H1 (cell line): Measurements from ENCODE around the gene CDK19. TPM values are rescaled to one million over a fixed set of nuclear protein-coding genes. Genes with fewer than 3 reads are reported as not detected.

Source experiments
- BCL11A ChIP-seq, 2 experiments: IDR thresholded peaks; one replicate each; pipeline ENCODE4 v1.6.1; 2011; ENCODE audit warnings: low read depth in 2 of 2, low read length in 2 of 2, mild to moderate bottlenecking in 2 of 2
- HDAC2 ChIP-seq, 2 experiments: fragments of 300-600 bp in 1 of 2; sonication (generic) in 1 of 2; IDR thresholded peaks; 2 replicates each; pipeline ENCODE4 v1.6.1; 2011 to 2012; ENCODE audit warnings: low read depth in 2 of 2, low read length in 2 of 2, mild to moderate bottlenecking in 2 of 2, moderate library complexity in 2 of 2, borderline replicate concordance in 1 of 2, inconsistent platforms in 1 of 2
- MAFK ChIP-seq: IDR thresholded peaks from 2 replicates; pipeline ENCODE4 v1.6.1; 2012; ENCODE audit warnings: low read depth, mild to moderate bottlenecking, improper control_type of control experiment, low read length
- POU5F1 ChIP-seq: IDR thresholded peaks from 2 replicates; pipeline ENCODE4 v1.6.1; 2011; ENCODE audit warnings: low read depth, mild to moderate bottlenecking, low read length, moderate library complexity
- RAD21 ChIP-seq, 2 experiments: IDR thresholded peaks in 1 of 2; conservative IDR thresholded peaks in 1 of 2; 2 replicates each; pipeline ENCODE4 v1.6.1; 2011; ENCODE audit warnings: low read depth in 2 of 2, low read length in 2 of 2, improper control_type of control experiment in 1 of 2, inconsistent platforms in 1 of 2, mild to moderate bottlenecking in 1 of 2, moderate library complexity in 1 of 2
- SUZ12 ChIP-seq: fragments of 200-600 bp; sonication (generic); IDR thresholded peaks from 2 replicates; pipeline ENCODE4 v1.6.1; 2012; ENCODE audit warnings: mild to moderate bottlenecking, inconsistent platforms, low read length, moderate library complexity, mixed read lengths
- YY1 ChIP-seq: IDR thresholded peaks from 2 replicates; pipeline ENCODE4 v1.6.1; 2011; ENCODE audit warnings: low read depth, mild to moderate bottlenecking, low read length
- polyA plus RNA-seq, 7 experiments: library from polyadenylated mRNA; depleted of rRNA in 3 of 7; stranded (reverse) in 5 of 7; unstranded in 2 of 7; fragments of >200 nt in 5 of 7; fragments of 200-250 nt in 2 of 7; gene quantifications; 1 replicate in 5 of 7; 2 replicates in 1 of 7; 4 replicates in 1 of 7; pipeline versions ENCODE4 v1.2.1 to v1.2.3, GENCODE V29; 2011 to 2013; ENCODE audit warnings: missing spikeins in 2 of 7, mixed read lengths in 2 of 7
- total RNA-seq: library from RNA; stranded (reverse); fragmentation: NEBNext Ultra II Directional; extraction: Animal tissue kit (Norgen Biotek cat#: 25700); gene quantifications from 2 replicates; pipeline ENCODE4 v1.2.1, GENCODE V29; 2021
- TF ChIP-seq, protein P1 (sequence below): fragments of 300-600 bp; sonication (generic); IDR thresholded peaks from 2 replicates; pipeline ENCODE4 v1.7.1; 2012; ENCODE audit warnings: low read length, moderate library complexity, mild to moderate bottlenecking, inconsistent platforms; ENCODE audit not compliant: insufficient replicate concordance

The CDK19 gene
- total and polyA plus RNA-seq, 2 of the 8 experiments (the other 6 are each of a cell fraction or from before 2014, with no cell fraction given) = 4.9 to 12.6 TPM

DNA sequence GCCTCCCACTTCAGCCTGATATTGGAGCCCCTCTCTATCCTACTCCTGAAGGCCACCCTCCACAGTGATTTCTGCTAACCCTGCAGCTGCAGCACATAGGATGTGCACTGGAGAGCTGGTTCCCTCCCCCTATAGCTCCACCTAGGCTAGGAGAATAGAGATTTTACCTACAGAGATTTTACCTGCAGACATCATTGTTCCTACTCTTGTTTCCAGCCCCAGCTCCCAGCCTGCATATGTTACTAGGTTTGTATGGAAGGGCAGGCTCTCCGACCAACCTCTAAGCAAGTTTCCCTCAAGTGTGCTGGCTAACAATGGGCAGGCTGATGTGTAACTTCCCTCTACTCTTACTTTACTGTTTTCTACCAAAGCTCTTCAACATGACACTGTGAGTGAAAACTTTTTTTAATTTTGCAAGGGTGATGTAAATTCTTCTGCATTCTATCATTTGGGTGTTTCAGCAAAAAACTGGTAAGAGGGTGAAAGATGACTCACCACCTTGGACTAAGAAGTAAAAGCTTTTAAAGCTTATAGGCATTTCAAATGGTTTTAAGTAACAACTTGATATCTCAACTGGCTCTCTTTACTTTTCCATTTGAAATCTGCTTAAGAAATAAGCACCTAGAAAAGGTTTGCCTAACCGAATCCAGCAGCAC lies 106.8 kb downstream of the CDK19 start (continued):
- TF ChIP-seq, protein P1, sequence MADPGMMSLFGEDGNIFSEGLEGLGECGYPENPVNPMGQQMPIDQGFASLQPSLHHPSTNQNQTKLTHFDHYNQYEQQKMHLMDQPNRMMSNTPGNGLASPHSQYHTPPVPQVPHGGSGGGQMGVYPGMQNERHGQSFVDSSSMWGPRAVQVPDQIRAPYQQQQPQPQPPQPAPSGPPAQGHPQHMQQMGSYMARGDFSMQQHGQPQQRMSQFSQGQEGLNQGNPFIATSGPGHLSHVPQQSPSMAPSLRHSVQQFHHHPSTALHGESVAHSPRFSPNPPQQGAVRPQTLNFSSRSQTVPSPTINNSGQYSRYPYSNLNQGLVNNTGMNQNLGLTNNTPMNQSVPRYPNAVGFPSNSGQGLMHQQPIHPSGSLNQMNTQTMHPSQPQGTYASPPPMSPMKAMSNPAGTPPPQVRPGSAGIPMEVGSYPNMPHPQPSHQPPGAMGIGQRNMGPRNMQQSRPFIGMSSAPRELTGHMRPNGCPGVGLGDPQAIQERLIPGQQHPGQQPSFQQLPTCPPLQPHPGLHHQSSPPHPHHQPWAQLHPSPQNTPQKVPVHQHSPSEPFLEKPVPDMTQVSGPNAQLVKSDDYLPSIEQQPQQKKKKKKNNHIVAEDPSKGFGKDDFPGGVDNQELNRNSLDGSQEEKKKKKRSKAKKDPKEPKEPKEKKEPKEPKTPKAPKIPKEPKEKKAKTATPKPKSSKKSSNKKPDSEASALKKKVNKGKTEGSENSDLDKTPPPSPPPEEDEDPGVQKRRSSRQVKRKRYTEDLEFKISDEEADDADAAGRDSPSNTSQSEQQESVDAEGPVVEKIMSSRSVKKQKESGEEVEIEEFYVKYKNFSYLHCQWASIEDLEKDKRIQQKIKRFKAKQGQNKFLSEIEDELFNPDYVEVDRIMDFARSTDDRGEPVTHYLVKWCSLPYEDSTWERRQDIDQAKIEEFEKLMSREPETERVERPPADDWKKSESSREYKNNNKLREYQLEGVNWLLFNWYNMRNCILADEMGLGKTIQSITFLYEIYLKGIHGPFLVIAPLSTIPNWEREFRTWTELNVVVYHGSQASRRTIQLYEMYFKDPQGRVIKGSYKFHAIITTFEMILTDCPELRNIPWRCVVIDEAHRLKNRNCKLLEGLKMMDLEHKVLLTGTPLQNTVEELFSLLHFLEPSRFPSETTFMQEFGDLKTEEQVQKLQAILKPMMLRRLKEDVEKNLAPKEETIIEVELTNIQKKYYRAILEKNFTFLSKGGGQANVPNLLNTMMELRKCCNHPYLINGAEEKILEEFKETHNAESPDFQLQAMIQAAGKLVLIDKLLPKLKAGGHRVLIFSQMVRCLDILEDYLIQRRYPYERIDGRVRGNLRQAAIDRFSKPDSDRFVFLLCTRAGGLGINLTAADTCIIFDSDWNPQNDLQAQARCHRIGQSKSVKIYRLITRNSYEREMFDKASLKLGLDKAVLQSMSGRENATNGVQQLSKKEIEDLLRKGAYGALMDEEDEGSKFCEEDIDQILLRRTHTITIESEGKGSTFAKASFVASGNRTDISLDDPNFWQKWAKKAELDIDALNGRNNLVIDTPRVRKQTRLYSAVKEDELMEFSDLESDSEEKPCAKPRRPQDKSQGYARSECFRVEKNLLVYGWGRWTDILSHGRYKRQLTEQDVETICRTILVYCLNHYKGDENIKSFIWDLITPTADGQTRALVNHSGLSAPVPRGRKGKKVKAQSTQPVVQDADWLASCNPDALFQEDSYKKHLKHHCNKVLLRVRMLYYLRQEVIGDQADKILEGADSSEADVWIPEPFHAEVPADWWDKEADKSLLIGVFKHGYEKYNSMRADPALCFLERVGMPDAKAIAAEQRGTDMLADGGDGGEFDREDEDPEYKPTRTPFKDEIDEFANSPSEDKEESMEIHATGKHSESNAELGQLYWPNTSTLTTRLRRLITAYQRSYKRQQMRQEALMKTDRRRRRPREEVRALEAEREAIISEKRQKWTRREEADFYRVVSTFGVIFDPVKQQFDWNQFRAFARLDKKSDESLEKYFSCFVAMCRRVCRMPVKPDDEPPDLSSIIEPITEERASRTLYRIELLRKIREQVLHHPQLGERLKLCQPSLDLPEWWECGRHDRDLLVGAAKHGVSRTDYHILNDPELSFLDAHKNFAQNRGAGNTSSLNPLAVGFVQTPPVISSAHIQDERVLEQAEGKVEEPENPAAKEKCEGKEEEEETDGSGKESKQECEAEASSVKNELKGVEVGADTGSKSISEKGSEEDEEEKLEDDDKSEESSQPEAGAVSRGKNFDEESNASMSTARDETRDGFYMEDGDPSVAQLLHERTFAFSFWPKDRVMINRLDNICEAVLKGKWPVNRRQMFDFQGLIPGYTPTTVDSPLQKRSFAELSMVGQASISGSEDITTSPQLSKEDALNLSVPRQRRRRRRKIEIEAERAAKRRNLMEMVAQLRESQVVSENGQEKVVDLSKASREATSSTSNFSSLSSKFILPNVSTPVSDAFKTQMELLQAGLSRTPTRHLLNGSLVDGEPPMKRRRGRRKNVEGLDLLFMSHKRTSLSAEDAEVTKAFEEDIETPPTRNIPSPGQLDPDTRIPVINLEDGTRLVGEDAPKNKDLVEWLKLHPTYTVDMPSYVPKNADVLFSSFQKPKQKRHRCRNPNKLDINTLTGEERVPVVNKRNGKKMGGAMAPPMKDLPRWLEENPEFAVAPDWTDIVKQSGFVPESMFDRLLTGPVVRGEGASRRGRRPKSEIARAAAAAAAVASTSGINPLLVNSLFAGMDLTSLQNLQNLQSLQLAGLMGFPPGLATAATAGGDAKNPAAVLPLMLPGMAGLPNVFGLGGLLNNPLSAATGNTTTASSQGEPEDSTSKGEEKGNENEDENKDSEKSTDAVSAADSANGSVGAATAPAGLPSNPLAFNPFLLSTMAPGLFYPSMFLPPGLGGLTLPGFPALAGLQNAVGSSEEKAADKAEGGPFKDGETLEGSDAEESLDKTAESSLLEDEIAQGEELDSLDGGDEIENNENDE = no peak
- TF ChIP-seq BCL11A (IDR thresholded peaks at IDR 0.05; ENCODE audit: low read depth in 2 of 2, low read length in 2 of 2) (no peak), POU5F1 (no peak), SUZ12 (no peak), HDAC2 (IDR thresholded peaks at IDR 0.05; ENCODE audit: borderline replicate concordance in 1 of 2, low read depth in 2 of 2, low read length in 2 of 2) (no peak), YY1 (no peak), MAFK (no peak), RAD21 (IDR thresholded peaks at IDR 0.05 in 1 of 2, conservative IDR thresholded peaks at IDR 0.05 in 1 of 2; ENCODE audit: low read depth in 2 of 2, low read length in 2 of 2) (no peak)
